ENCODE results near the gene ETFBKMT. TPM values are rescaled to one million over a fixed set of nuclear protein-coding genes. Genes with fewer than 3 reads are reported as not detected.
"Not testable (repeated sequence)": the region's sequence is repeated elsewhere in the genome, so short reads cannot be mapped to it uniquely, and the experiment has no call there.

The ETFBKMT gene
- total RNA-seq, 1 donor from 2014 or later, result 2.2 TPM

GRCh38 chr12:31716998-31717397 lies 57.5 kb downstream of the ETFBKMT start:
- not testable (repeated sequence) for DNase-seq (ENCODE audit: extremely low read depth, low read depth, low spot score)

GRCh38 chr12:31718542-31719198 lies 59.2 kb downstream of the ETFBKMT start:
- DNase-seq (ENCODE audit: extremely low read depth, low read depth, low spot score), result not testable (repeated sequence)

GRCh38 chr12:31722580-31722979 lies 63.1 kb downstream of the ETFBKMT start:
- no peak for DNase-seq (ENCODE audit: extremely low read depth, low read depth, low spot score)

Other genes with a start within 250 kb of the ETFBKMT start
- 10.7 and 17.2 TPM in 2 replicates for gene DENND5B, start 68.6 kb upstream of the ETFBKMT start, total RNA-seq
- gene AMN1, start 69.3 kb downstream of the ETFBKMT start, total RNA-seq, result 11.7 and 14.5 TPM in 2 replicates

All from glomerular endothelial cell (primary cell).